ENCODE data around the gene PMVK.

The PMVK gene

GRCh38 chr1:154945962-154946850, 9.7 kb upstream of the PMVK start:
- no peak for DNase-seq

DNA sequence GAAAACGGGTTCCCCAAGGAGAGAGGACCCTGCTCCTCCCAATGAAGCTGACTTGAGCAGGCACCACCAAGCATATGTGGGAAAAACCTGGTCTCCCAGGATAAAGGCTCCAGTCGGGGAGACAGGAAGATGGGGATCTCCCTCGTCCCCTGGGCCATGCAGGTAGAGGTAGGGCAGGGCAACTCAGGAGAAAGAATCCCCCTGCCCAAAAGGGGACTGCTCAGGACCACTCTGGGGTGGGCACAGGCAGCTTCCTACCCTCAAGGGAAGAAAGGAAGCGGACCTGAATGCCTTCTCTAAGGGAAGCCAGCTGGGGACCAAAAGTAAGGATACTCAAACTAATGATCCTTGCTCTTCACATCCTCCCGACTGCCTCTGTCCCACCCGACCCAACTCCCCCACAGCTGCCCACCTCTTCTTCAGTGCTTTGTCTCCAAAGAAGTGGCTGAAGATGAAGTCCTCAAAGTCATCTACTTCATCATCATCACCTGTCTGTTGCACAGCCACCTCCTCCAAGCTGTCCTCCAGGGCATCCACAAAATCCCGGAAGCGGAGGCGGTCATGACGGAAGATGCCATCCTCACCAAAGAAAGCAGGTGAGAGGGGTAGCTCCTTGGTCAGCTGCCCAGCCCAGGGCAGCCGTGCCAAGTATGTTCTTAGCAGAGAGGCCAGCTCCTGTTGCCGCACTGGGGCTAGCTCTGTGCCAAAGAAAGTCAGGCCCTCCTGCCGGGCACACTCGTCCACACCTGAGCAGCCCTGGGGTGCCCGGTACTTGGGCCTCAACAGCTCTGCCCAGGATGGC, 8.8 kb upstream of the PMVK start:
- DNase-seq: no peak

DNA sequence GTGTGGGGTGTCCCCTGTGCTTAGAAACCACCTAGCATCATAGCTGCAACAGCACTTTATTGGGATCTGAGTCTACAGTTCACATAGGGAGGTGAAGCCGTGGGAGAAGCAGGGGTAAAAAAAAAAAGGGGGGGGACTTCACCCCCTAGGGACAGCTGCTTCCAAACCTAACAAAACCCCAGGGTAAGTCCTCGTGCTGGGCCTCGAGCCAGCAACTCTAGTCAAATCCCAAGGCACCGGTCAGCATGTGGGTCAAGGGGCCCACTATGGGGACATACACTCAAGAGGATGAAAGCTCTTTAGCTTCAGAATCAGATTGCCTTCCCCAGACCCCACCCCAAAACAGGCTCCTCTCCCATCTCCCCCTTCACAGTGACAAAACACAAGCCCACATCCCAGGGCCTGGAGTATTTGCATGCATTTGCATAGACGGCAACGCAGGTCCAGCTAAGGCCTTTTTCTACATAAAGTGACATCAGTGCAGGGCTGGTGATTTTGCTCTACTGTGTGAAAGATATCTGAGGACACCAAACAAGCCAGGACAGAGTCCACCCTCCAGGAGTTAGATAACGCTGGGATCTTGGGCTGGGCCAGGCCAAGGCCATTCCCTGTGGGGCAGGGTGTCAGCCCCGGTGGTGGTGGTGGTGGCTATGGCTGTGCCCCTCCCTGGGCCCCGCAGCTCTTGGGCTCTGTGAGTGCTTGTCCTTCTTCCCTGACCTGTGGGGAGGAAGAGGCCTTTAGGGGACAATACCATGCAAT, 8.1 kb upstream of the PMVK start:
- no peak for DNase-seq

GRCh38 chr1:154943649-154944400, 7.3 kb upstream of the PMVK start:
- peak; percentile 43 for DNase-seq

GRCh38 chr1:154941333-154942013, 5.0 kb upstream of the PMVK start:
- no peak for DNase-seq

GRCh38 chr1:154940651-154941194, 4.2 kb upstream of the PMVK start:
- no peak for DNase-seq

DNA sequence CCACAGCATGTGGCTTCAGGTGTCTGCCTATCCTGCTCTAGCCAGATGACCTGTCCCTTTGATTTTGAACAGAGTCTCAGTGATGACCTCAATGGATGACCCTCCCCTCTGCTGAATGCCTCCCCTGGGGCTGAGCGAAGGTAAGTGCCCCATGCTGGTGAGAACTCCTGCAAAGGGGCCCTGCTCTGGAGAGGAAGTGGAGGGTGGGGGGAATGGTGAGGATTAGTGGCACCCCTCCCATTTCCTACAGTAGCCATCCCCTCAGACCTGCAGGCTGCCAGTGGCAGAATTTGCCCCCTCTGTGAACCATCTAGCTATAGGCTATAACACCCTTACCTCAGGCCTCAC, 3.7 kb upstream of the PMVK start:
- DNase-seq: no peak

GRCh38 chr1:154938604-154939399, 2.3 kb upstream of the PMVK start:
- DNase-seq: no peak

GRCh38 chr1:154937988-154938386, 1.5 kb upstream of the PMVK start:
- DNase-seq: no peak

GRCh38 chr1:154937085-154937987, 817 bp upstream of the PMVK start:
- DNase-seq: peak; percentile 89

- no peak for DNase-seq
Measured at GRCh38 chr1:154935749-154936554, 567 bp downstream of the PMVK start.

DNA sequence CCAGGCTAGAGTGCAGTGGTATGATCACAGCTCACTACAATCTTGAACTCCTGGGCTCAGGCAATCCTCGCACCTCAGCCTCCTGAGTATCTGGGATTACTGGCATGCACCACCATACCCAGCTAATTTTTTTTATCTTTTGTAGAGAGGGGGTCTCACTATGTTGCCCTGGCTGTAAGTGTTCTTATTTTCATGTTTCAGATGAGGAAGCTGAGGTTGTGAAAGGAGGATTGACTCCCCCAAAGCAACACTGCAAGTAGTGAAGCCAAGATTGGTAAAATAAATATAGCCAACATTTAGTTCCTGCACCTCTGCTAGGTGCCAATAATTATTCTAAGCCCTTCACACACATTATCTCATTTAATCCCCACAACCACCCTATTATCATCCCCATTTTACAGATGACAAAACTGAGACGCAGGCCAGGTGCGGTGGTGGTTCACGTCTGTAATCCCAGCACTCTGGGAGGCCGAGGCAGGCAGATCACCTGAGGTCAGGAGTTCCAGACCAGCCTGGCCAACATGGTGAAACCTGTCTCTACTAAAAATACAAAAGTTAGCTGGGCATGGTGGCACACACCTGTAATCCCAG, 2.1 kb downstream of the PMVK start:
- no peak for DNase-seq

DNA sequence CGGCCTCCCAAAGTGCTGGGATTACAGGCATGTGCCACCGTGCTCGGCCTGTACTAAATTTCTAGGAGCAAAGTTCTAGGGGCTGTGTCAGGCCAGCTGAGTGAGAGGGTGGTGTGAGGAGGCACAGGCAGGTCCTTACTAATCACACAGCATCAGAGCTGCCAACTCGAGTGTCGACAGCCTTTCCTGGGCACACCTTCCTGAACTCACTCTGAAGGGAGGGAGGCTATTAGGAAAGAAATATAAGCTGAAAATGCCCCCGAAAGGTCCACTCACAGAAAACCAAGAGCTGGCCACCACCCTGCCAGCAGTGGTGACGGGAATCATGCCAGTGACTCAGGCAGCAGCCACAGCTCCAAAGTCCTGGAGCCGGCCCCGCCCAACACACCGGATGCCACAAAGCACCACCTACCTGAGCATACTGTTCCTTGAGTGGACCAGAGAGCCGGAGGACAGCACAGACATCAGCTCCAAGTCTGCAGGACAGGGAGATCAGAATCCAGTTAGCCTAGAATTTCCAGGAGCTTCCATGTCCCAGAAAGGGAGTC, 4.5 kb downstream of the PMVK start:
- no peak for DNase-seq

DNA sequence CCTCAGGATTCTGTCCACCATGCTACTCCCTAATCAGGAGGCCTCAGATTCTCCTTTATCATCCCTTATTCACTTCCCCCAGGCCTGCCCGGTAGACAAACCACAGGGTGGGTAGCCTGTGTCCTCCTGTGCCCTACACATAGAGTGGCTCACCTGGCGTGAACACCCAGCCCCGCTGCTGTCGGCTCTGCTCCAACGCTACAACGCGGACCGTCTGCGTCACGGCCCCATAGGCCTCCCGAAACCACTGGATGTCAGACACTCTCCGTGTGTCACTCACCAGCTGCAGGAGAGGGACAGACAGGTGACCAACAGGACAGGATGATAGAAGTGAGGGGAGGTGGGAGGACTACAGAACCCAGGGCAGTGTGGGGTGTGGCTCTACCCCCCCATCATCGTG, 10.3 kb downstream of the PMVK start:
- DNase-seq: no peak

DNA sequence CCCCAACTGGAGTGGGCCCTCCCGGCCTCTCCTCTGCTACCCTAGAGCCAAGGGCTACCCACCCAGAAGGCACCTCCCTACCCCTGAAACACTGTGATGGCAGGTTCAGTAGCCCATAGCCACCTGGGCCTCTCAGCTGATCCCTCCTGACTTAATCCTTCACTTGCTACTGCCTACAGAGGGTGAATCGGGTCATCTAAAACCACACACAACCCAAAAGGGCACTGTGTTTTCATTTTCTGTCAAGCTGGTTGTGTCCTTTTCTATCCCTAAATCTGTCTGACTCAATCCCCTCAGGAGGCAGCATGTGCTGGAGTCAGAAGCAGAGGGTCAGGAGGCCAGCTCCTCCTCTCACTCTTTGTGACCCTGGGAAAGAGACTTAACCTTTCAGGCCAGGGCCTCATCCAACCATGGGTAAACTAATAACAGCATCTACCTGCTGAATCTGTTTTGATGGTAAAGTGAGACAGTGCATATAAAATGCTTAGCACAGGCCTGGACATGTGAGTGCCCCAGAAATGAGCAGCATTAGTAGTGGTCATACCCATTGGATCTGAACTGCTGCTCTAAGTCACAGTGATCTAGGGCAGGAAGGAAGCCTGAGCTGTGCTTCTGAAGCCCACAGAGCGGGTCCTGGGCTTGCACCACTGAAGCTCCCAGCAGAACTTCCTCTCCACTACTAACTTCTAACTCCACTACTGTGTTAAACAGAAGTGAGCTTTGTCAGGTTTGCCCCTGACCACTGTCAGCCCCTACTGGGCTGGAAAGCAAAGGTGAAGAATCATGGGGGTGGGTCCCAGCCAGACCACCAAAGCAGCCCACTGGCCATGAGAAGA, 11.0 kb downstream of the PMVK start:
- DNase-seq: no peak

DNA sequence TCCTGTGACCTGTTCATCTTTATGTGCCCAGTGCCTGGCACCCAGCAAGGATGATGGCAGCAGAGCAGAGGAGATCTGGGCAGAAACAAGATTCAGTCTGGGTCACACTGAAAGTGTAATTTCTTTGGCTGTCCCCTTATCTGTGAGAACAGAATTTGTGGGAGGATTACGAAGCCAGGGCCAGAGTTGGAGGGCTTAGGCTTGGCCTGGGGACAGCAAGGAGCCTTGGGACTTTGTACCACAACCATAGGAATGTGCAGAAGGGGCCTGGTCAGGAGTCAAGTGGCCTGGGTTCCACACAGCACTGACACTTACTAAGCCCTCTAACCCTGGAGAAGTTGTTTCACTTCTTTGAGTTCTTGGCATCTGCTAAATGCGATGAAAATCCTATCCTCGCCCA, 12.8 kb downstream of the PMVK start:
- no peak for DNase-seq

GRCh38 chr1:154913273-154913672, 23.2 kb downstream of the PMVK start:
- no peak for DNase-seq
